Activated T-cell treated with anti-CD3 and anti-CD28 coated beads, Interleukin-2, amount 50 U/mL, for 48 hours (primary cell): Measurements from ENCODE around the gene MBTPS2.
A peak's percentile ranks its signal among the peaks of the same experiment; 100 is the strongest.
"Not testable (repeated sequence)": the region's sequence is repeated elsewhere in the genome, so short reads cannot be mapped to it uniquely, and the experiment has no call there.

Experiments used
- DNase-seq, 2 experiments: peaks; one replicate each; pipeline ENCODE4 v3.0.0-alpha.2; 2020

The MBTPS2 gene

DNA sequence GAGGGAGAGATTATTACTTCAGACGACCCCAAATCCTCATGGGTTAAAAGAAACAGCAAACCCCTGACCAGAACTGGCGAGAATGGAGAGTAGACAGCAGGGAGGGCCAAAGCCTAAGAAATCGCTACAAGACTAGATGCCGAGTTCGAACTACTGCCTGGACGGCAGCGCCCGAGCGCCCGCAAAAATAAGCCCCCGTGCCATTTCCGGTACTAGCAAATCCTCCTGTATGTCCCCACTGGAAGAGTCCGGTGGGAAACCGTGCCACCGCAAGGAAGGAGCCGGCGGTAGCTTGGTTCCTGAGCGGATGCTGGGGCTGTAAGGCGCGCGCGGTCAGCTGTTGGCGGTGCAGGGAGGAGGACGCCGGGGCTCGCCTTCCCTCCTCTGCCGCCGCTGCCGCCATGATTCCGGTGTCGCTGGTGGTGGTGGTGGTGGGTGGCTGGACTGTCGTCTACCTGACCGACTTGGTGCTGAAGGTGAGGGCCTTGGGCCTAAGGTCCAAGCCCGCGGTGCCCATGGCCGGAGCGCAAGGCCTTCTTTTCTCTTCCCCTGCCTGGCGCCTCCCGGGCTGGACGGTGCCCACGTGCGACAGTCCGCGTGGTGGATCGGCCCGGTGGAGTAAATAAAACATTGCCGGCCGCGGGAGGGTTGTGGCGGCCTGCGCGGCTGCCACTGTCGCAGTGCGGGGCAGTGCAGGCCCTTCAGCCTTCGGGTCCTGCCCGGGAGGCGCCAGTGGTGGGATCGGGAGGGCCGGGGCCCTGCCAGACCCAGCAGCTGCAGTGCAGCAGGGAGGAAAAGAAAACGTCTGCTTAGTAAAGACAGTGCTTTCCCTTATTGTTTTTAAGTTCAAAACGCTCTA is at the start of gene MBTPS2:
Gene MBTPS2 (plus strand): TSS at position 284 of the 859 bp plus-strand sequence. CDS start 118 bp downstream, at position 402.
- peak; percentile 87 to 89 for DNase-seq

DNA sequence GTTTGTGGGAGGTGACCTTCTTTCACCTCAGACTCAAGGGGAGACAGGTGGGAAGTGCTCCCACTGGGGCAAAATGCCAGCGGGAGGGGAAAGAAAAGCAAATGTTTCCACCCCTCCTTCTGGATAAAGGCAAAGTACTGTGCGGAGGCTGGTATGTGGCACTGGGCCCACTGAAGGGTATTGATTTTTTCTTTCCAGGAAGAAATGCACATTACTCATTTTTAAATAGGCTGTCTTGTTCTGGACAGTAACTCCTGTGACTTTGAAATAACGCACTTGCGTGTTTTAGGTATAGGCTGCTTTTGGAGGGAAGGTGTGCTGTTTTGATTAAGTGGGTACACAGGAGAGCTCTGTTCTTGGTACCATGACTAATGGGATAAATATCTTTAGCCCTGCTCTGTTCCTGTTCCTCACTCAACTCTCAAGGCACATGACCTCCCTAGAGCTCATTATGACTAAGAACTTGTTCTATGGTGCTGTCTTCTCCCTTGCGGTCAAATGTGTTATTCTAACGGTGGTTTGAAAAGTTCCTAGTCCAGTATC is 40.7 kb upstream of the MBTPS2 start:
- no peak for DNase-seq

DNA sequence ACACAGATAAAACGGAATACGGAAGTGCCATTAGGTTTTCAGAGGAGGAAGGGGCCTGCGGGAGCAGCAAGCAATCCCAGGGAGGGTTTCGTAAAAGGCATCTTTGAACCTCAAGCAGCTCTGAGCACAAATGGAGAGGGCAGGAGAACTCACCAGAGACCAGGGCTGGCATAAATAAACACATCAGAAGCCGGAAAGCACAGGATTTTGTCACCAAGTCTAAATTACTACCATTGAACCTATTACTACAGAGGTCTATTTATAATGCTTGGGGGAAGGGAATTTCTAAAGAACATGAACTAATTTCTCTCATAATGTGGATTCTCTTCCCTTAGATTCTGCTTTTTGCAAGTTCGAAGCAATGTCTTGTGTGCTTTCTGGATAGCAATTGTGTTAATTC is 39.6 kb upstream of the MBTPS2 start:
- DNase-seq, result no peak

DNA sequence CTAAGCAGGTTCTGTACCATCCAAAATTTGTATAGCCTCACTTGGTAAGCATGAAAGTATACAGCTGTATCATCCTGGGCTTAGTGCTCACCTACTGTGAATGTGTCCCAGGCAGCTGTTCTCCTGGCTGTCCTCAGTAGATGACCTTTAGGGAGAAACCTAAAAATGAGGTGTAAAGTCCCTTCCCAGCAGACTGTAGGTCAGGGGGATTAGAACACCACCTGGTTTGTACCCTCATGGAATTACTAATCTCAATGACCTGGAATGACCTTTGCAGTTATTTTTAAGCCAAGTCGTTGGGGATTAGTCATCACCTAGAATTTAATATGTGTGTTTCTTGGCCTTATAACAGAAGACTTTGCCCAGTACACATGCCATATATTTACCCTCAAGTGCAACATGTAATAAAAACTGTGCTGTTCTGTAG is 39.1 kb upstream of the MBTPS2 start:
- no peak for DNase-seq

DNA sequence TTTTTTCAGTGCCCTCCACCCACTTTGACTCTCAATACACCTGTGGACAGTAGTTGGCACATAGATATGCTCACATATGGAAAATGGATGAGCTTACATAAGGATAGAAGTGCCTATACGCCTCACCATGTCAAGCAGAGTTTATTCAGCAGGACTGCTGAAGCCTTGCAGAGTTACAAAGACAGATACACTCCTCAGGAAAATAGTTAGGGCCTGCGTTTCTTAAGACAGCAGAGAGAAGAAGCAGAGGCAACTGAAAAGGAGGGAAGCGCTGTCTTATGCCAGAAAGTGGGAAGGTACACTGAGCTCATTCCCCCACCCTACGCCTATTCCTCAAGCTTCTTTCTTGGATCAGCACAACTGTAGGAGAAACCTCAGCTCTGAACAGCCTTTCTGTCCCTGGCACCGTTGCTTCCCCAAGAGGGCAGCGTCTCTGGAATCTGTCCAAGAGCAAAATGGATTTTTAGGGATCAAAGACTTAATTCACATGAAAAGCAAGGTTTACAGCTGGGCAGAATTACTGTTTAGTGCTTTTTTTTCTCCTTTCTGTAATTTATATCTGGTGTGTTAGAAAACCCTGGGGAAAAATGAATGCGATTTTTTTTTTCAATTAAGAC is 37.3 kb upstream of the MBTPS2 start:
- DNase-seq, result no peak

DNA sequence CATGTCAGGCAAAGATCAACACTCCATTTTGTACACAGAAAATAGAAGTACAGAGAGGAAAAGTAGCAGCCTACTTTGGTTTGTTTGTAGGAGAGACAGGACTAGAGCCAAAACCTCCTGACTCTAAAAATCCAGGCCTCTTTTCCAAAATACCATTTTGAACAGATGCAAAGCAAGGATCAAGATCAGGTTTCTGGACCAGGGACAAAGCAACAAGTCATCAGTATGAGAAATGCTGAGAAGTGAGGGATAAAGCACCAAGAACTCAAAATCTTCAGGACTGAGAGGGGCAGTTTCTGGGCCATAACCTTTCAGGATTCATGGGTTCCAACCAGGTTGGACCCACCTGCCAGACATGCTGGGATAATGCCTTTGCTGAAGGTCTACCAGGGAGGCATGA is 36.6 kb upstream of the MBTPS2 start:
- no peak for DNase-seq

DNA sequence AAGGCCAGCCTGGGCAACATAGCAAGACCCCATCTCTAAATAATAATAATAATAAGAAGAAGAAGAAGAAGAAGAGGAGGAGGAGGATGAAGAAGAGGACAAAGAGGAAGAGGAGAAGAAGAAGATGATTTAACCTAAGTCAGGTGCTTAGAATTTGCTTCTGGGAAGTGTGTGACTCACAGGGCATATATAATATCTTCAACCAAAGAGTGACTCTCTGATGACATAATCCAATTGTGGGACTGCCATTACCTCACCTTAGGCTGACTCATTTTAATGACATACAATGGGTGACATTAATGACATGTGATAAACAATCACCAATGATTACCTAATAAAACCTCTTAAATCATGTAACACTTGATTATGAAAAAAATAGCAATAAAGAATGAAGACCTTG is 32.7 kb upstream of the MBTPS2 start:
- DNase-seq, result no peak

DNA sequence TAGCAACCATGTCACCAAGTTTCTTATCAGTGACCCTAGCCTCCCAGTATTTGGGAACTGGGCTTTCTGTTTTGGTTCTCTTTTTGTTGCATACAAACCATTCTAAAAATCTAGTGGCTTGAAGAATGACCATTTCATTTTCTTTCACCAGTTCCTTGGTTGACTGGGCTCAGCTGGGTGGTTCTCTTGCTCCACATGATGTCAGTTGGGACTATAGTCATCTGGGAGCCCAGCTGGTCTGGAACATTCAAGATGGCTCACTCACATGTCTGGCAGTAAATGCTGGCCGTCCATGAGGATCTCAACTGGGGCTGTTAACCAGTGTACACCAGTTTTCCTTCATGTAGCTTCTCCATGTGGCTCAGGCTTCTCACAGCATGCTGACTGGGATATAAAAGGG is 27.6 kb upstream of the MBTPS2 start:
- no peak for DNase-seq

DNA sequence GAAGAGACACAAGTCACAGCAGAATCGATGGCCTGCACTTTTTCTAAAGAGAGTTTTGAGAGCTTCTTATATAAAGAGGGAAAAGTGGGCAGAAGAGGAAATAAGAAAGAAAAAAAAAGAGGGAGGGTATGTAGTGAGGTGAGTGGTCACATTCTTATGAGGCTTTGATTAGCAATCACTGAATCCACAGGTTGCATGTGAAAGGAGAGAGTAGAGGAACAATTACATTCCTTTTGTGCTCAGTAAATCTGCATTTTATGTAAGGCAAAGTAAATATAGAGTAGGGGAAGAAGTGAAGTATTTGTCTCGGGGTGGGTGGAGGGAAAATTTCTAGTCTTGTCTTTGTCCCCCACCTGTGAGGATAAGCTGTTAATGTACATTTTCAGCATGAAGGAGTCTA is 26.8 kb upstream of the MBTPS2 start:
- DNase-seq, result no peak

DNA sequence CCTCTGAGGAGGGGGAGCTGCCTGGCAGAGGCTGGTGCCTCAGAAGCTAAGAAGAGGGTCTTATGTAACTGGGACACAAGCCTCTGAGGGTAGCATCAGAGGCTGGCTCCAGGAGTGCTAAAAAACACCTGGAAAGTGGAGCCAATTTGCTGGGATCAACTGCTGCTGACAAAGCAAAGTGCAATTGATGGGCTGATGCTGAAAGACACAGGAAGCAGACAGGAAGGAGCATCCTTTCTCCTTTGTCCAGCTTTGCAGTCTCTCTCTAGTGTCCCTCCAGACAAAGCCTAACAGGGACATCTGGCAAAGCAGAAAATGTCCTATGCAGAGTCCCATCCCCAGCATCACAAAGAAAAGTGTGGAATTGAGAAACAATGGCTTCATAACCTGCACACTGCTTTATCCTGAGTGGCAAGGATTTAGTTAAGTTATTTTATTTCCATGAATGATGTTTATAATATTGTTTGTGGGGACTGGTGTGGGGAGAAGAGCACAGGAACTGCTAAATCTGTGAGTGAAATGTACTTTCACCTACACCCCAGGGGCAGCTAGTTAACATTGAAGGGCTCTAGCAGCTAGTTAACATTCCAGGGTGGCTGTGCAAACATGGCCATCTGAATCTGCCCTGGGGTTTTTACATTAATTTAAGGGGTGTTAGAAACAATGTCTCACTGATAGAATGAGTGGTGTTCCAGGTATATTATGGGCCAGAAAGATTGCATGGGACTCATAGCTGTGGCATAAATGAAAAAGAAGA is 25.6 kb upstream of the MBTPS2 start:
- no peak for DNase-seq

DNA sequence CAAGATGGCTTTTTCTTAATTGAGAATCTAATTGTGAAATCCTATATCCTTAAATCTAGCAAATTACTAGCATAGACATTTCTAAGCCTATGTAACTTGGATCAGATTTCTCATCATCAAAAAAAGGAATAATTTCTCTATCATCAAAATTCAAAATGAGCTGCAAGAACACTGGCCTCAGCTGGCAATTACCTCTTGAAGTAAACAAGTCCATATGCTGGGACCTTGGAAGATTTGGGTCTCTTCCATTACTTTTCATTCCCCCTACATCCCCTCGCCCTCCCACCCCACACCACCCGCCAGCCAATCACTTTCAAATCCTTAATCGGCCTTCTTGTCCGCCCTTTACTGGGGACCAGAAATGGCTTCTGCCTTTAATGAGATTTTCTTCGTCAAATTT is 23.3 kb upstream of the MBTPS2 start:
- DNase-seq, result no peak

DNA sequence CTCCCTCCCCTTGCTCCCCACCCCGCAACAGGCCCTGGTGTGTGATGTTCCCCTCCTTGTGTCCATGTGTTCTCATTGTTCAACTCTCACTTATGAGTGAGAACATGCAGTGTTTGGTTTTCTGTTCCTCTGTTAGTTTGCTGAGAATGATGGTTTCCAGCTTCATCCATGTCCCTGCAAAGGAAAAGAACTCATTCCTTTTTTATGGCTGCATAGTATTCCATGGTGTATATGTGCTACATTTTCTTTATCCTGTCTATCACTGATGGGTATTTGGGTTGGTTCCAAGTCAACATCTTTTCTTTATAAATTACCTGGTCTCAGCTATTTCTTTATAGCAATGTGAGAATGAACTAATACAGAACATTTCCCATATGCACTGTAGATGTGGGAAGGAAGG is 19.2 kb upstream of the MBTPS2 start:
- DNase-seq, result not testable (repeated sequence)

DNA sequence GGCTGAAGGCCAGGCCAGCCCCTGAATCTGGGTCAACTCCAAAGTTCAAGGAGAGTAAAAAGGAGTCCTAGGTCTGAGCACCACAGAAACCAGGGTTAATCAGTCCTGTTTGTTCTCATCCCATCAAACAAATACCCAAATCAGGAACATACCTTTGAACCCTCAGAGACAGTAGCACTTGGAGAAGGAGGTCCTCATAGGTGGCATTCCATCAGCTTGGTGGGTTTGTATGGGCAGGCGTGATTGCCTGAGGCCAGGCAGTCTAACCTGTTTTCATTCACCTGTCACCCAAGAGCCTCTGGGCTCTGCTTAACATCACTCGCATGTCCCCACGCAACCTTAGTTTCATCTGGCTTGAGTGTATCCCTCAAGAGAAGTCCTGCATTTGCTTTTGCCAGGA is 17.5 kb upstream of the MBTPS2 start:
- no peak for DNase-seq

DNA sequence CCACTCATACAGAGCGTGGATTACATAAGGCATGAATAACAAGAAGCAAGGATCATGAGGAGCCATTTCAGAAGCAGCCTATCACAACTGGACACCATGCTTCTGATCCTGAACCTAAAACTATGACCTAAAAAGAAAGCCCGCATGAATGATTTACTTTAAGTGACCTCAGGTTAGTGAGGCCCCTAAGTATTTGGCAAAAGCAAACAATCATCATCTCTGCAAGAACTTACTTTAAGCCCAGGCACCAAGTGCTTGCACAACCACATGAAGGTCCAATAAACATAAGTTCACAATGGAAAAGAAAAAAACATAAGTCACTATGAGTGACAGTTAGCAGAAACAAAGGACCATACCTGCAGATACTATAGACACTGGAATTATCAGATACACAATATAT is 7.9 kb upstream of the MBTPS2 start:
- no peak for DNase-seq

DNA sequence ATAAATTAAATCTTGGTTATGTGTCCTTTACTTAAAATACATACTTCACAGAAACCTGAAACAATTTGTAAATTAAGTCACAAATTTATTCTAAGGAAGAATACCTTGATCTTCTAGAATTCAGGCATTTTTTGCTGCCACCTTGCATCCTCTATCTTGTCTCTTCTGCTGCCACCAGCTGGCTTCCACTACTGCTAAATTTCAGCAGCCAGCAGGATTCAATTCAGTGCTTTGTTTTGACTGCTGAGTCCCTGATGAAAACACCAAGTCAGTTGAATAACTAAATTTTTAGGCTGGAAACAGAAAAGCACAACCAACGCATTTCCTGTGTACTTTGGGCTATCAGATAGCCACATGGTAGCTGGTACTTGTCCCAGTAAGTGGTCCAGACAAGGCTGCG is 2.4 kb upstream of the MBTPS2 start:
- DNase-seq, result no peak

DNA sequence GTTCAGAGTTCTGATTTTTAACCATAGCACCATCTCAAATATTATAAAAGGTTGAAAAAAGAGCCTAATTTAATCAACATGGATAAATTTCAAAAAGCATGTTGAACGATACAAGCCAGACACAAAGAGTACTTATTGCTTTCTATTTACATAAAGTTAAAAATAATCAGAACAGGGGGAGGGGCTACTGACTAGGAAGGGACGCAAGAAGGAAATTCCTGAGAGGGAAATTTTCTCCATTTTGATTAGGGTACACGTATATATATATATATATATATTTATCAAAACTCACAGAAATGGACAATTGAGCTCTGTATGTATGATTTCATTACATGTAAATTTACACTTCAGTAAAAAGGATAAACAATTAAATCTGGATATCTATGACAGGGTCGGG is 482 bp upstream of the MBTPS2 start:
- no peak for DNase-seq

DNA sequence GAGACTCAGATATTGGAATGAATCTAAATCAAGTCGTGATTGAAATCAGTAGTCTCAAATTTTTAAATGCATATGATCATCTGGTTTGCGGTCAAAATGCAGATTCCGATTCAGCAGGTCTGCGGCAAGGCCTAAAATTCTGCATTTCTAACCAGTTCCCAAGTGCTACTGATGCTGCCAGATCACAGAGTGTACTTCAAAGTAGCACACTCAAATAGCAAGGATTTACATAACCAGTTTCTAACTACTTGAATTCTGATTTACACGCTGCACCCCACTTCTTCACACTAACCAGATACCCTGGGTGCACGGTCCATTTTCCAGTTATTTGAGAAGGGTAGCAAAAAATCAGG is 752 bp downstream of the MBTPS2 start:
- no peak for DNase-seq

DNA sequence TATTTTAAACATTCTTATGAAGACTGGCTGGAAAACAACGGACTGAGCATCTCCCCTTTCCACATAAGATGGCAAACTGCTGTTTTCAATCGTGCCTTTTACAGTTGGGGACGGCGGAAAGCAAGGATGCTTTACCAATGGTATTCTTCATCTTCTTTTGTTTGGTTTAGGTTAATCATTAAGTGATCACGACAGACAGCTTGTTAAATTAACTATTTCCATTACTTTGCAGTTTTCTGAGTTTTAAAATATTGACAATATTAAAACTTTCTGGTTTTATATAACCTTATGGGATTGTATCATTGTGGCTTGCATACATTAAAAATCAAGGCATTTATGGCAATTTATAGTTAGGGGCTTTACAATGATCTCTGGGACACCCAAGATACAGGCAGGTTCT is 3.8 kb downstream of the MBTPS2 start:
- DNase-seq, result no peak

DNA sequence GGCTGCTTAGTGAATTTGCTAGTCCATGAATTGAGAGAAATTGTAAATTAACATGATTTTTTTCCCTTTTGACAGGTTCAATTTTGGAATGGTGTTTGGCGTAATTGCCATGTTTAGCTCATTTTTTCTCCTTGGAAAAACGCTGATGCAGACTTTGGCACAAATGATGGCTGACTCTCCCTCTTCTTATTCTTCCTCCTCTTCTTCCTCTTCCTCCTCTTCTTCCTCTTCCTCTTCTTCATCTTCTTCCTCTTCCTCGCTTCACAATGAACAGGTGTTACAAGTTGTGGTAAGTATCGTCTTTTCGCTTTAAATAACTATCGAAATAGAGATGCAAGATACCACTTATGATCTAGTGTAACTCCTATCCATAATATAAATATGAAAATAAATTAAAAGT is 5.7 kb downstream of the MBTPS2 start:
- no peak for DNase-seq

DNA sequence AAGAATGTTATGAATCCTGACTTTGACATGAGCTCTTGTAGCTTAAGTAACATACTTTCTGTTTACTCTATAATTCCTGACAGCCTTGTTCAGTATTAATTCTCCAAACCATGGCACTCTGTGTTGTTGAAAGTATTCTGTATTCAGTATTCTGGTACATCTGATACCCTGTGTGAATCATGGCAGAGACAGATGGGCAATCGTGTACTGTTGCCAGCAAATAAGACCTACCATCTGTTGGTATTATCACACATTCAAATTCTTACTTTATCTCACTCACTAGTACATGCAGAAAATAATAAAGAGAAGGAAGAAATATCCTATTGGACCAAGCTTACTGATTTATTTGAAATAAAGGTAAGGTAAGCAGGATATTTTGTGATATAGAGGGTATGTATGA is 7.9 kb downstream of the MBTPS2 start:
- DNase-seq, result no peak

DNA sequence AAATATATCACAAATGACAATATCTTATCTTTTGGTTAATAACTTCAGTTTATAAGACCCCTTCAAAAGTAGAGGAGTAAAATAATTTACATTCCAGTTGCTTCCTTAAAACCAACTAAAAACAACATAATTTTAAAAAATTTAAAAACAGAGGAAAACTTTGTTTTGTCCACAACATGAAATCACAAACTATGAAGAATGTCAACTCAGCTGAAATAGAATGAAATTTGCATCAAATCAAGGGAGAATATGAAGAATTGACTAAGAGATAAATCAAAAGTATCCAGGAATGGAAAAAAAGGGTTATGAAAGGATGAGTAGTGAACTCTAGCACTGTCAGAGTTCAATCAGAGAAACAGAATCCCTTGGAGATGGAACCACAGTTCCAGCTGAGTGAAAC is 14.2 kb downstream of the MBTPS2 start:
- DNase-seq, result no peak

DNA sequence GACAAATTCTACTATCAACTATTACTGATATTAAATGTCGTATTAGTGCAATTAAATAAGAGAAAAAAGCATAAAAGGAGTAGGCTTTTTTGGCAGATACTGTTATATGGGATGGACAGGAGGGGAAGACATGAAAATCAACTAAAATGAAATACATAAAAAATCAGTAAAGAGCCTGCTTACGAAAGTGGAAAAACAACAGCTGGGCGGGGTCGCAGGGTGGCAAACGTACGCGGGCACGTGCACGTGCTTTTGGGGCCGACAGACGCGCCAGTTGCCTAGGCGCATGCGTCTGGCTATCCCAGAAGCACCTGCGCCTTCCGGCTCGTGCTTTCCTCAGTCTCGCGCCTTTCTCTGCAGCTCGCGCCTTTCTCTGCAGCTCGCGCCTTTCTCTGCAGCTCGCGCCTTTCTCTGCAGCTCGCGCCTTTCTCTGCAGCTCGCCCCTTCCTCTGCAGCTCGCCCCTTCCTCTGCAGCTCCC is 16.6 kb downstream of the MBTPS2 start, which contains the start of gene YY2:
Gene YY2 (plus strand): TSS at position 51 of the 479 bp plus-strand sequence. CDS start 498 bp downstream, outside the sequence.
- DNase-seq, result no peak

DNA sequence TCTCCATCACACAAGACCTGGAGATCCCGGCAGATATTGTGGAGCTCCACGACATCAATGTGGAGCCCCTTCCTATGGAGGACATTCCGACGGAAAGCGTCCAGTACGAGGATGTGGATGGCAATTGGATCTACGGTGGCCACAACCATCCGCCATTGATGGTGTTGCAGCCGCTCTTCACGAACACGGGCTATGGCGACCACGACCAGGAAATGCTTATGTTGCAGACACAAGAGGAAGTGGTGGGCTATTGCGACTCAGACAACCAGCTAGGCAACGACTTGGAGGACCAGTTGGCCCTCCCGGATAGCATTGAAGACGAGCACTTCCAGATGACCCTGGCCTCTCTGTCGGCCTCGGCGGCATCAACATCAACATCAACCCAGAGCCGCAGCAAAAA is 17.1 kb downstream of the MBTPS2 start:
- no peak for DNase-seq
